Neural cell (in vitro differentiated cells): ENCODE data around the gene GUCY2C. TPM values are rescaled to one million over a fixed set of nuclear protein-coding genes. Genes with fewer than 3 reads are reported as not detected.

Experiments used
- H2AFZ ChIP-seq: fragments of 200-600, 300-800 bp; sonication (generic), shearing (Covaris generic); 2 replicates; pipeline ENCODE4 v1.6.0; 2014; ENCODE audit warnings: low read depth, mild to moderate bottlenecking, antibody characterized with exemption, low read length, moderate library complexity
- H3F3A ChIP-seq: fragments of 200-600 bp; shearing (Covaris generic); 2 replicates; pipeline ENCODE4 v1.6.1; 2016; ENCODE audit warnings: mild to moderate bottlenecking, moderate library complexity, mixed read lengths, antibody characterized with exemption, low read length; ENCODE audit not compliant: insufficient read depth, poor library complexity, severe bottlenecking
- H3K27ac ChIP-seq: fragments of 200-600, 300-800 bp; sonication (generic), shearing (Covaris generic); 2 replicates; pipeline ENCODE4 v1.5.1; 2014; ENCODE audit warnings: mild to moderate bottlenecking, low read length, moderate library complexity
- H3K27me3 ChIP-seq: fragments of 300-800, 200-600 bp; sonication (generic), shearing (Covaris generic); 2 replicates; pipeline ENCODE4 v1.6.0; 2014; ENCODE audit warnings: mild to moderate bottlenecking, low read depth, low read length, moderate library complexity; ENCODE audit not compliant: insufficient read depth
- H3K36me3 ChIP-seq: fragments of 300-800, 200-600 bp; sonication (generic), shearing (Covaris generic); 2 replicates; pipeline ENCODE4 v1.5.1; 2014; ENCODE audit warnings: mild to moderate bottlenecking, antibody characterized with exemption, low read length, moderate library complexity; ENCODE audit not compliant: insufficient read depth
- H3K4me2 ChIP-seq: fragments of 300-800, 200-600 bp; sonication (generic), shearing (Covaris generic); 2 replicates; pipeline ENCODE4 v1.6.0; 2014; ENCODE audit warnings: mild to moderate bottlenecking, low read length
- H3K4me3 ChIP-seq: fragments of 300-800, 200-600 bp; sonication (generic), shearing (Covaris generic); 2 replicates; pipeline ENCODE4 v1.5.1; 2014; ENCODE audit warnings: mild to moderate bottlenecking, low read length, moderate library complexity
- H3K79me2 ChIP-seq: fragments of 200-600 bp; shearing (Covaris generic); replicated peaks from 2 replicates; pipeline ENCODE4 v1.6.0; 2014; ENCODE audit warnings: mild to moderate bottlenecking, low read length, moderate library complexity; ENCODE audit not compliant: insufficient read depth
- H3K9ac ChIP-seq: fragments of 300-800, 200-600 bp; sonication (generic), shearing (Covaris generic); 2 replicates; pipeline ENCODE4 v1.6.1; 2016; ENCODE audit warnings: mild to moderate bottlenecking, low read length, mixed read lengths
- H3K9me2 ChIP-seq: fragments of 200-600 bp; shearing (Covaris generic); 2 replicates; pipeline ENCODE4 v1.6.1; 2016; ENCODE audit warnings: mild to moderate bottlenecking, low read length, mixed read lengths; ENCODE audit not compliant: insufficient read depth
- H3K9me3 ChIP-seq: fragments of 200-600, 300-800 bp; sonication (generic), shearing (Covaris generic); 2 replicates; pipeline ENCODE4 v1.6.1; 2016; ENCODE audit warnings: mild to moderate bottlenecking, mixed run types, low read length, moderate library complexity, mixed read lengths
- H4K20me1 ChIP-seq: fragments of 200-600 bp; shearing (Covaris generic); 2 replicates; pipeline ENCODE4 v1.6.1; 2016; ENCODE audit warnings: mild to moderate bottlenecking, mixed run types; ENCODE audit not compliant: insufficient read depth
- CTCF ChIP-seq: fragments of 450-650 bp; IDR thresholded peaks from 2 replicates; pipeline ENCODE4 v1.5.1; 2014; ENCODE audit warnings: antibody characterized with exemption, mild to moderate bottlenecking, moderate library complexity; ENCODE audit not compliant: poor library complexity, severe bottlenecking
- EP300 ChIP-seq: fragments of 450-650 bp; conservative IDR thresholded peaks from 2 replicates; pipeline ENCODE4 v1.6.1; 2014; ENCODE audit warnings: antibody characterized with exemption, mild to moderate bottlenecking, moderate library complexity; ENCODE audit not compliant: poor library complexity, severe bottlenecking
- EZH2 ChIP-seq: fragments of 200-600, 300-800 bp; shearing (Covaris generic), sonication (generic); IDR thresholded peaks from 2 replicates; pipeline ENCODE4 v1.6.1; 2014; ENCODE audit warnings: antibody characterized with exemption, low read length, borderline replicate concordance, mild to moderate bottlenecking; ENCODE audit not compliant: insufficient read depth, poor library complexity, severe bottlenecking
- MXI1 ChIP-seq: fragments of 450-650 bp; conservative IDR thresholded peaks from 2 replicates; pipeline ENCODE4 v1.6.1; 2014; ENCODE audit warnings: antibody characterized with exemption, mild to moderate bottlenecking; ENCODE audit not compliant: poor library complexity, severe bottlenecking
- POLR2AphosphoS5 ChIP-seq: IDR thresholded peaks from 2 replicates; pipeline ENCODE4 v1.6.1; 2012
- RAD21 ChIP-seq: fragments of 450-650 bp; conservative IDR thresholded peaks from 2 replicates; pipeline ENCODE4 v1.6.1; 2014; ENCODE audit warnings: antibody characterized with exemption, mild to moderate bottlenecking, moderate library complexity
- REST ChIP-seq: IDR thresholded peaks from 2 replicates; pipeline ENCODE4 v1.6.1; 2012; ENCODE audit warnings: borderline replicate concordance
- SMC3 ChIP-seq: fragments of 450-650 bp; conservative IDR thresholded peaks from 2 replicates; pipeline ENCODE4 v1.6.1; 2014; ENCODE audit warnings: antibody characterized with exemption, mild to moderate bottlenecking, moderate library complexity; ENCODE audit not compliant: poor library complexity
- TAF1 ChIP-seq: IDR thresholded peaks from 2 replicates; pipeline ENCODE4 v1.6.1; 2012; ENCODE audit warnings: low read depth
- polyA plus RNA-seq: library from polyadenylated mRNA; depleted of rRNA; stranded (reverse); fragments of >200 nt; gene quantifications from 2 replicates; pipeline ENCODE4 v1.2.3, GENCODE V29; 2014

The GUCY2C gene
- polyA plus RNA-seq, 1 donor from 2014 or later: not detected

GRCh38 chr12:14656846-14657245 lies 39.6 kb downstream of the GUCY2C start:
- H3K9me2 ChIP-seq: no peaks in the 10 kb centered on the region
- H3K9me3 ChIP-seq: no peaks in the 10 kb centered on the region
- no peaks in the 10 kb centered on the region for H3K36me3 ChIP-seq
- no peak overlapping the region for H3K9ac ChIP-seq
- H3K79me2 ChIP-seq: no peaks in the 10 kb centered on the region
- H2AFZ ChIP-seq: no peak overlapping the region
- TF ChIP-seq CTCF (no peak), EZH2 (no peak), SMC3 (no peak), RAD21 (no peak), REST (no peak), MXI1 (no peak), EP300 (no peak), POLR2AphosphoS5 (no peak), TAF1 (no peak)
- no peak overlapping the region for H3K27ac ChIP-seq
- no peaks in the 10 kb centered on the region for H3K27me3 ChIP-seq
- H3K4me3 ChIP-seq: no peak overlapping the region
- H3F3A ChIP-seq: no peaks in the 10 kb centered on the region
- H4K20me1 ChIP-seq: no peaks in the 10 kb centered on the region
- H3K4me2 ChIP-seq: no peak overlapping the region

- Histone ChIP-seq H3K9me2 (no peaks in the 10 kb centered on the region), H3K27me3 (no peaks in the 10 kb centered on the region), H3K9me3 (no peaks in the 10 kb centered on the region), H3K79me2 (no peaks in the 10 kb centered on the region), H4K20me1 (no peaks in the 10 kb centered on the region), H3K9ac (no peak overlapping the region), H3K4me2 (no peak overlapping the region), H3K4me3 (no peak overlapping the region), H3K27ac (no peak overlapping the region), H2AFZ (no peak overlapping the region), H3F3A (no peaks in the 10 kb centered on the region), H3K36me3 (no peaks in the 10 kb centered on the region)
- TF ChIP-seq REST (no peak), MXI1 (no peak), POLR2AphosphoS5 (no peak), CTCF (no peak), TAF1 (no peak), SMC3 (no peak), RAD21 (no peak), EP300 (no peak), EZH2 (no peak)
Observed at GRCh38 chr12:14655284-14655683, 41.1 kb downstream of the GUCY2C start.
